ENCODE data around the gene SERPINB3.

- TF ChIP-seq CTCF (IDR thresholded peaks at IDR 0.05 in 8 of 11, conservative IDR thresholded peaks at IDR 0.05 in 3 of 11) (no peak), POLR2A (IDR thresholded peaks at IDR 0.05) (no peak), POLR2AphosphoS5 (IDR thresholded peaks at IDR 0.05) (no peak)
These were observed 47.0 kb upstream of the SERPINB3 start for GRCh38 chr18:63708650-63709049.
